Embryonic facial prominence (tissue), 1 donor: ENCODE measurements around the gene CAMSAP2.
"Not testable (repeated sequence)": the region's sequence is repeated elsewhere in the genome, so short reads cannot be mapped to it uniquely, and the experiment has no call there.

Experiments used
- DNase-seq: peaks from one replicate; pipeline ENCODE4 v3.0.0-alpha.2; 2016; ENCODE audit errors: extremely low spot score

The CAMSAP2 gene

DNA sequence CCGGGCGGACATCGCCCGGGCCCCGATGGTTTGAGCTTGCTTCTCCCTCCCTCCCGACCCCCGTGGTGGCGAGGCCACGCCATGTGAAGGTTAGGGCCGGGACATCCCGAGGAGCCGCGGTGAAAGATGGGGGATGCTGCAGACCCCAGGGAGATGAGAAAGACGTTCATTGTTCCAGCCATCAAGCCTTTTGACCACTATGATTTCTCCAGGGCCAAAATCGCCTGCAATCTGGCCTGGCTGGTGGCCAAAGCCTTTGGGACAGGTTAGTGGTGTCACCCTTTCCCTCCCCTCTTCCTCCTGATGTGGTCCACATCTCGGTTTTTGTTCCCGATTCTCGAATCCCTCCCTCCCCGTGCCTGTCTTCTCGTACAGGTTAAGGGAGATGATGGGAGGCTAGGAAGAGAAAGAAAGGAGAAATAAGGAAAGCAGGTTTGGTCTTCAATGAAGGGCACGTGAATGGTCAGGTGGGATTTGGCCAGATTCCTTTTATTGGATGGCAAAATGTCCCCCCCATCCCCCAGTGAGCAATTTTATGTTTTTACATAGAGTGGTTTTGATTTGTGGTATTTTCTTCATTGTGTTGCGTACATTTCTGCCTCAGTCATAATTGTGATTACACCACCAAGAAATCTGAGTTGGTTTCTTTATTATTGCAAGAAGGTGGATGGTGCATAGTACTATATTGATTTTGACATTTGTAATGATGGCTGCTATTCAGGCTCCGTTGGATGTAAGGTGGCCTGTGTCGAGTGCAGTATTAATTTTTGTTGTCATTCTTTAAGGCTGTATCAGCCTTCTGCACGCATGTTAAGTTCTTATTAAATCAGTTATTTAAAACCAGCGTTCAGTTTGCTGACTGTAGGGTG, 1.2 kb downstream of the CAMSAP2 start:
- no peak for DNase-seq

DNA sequence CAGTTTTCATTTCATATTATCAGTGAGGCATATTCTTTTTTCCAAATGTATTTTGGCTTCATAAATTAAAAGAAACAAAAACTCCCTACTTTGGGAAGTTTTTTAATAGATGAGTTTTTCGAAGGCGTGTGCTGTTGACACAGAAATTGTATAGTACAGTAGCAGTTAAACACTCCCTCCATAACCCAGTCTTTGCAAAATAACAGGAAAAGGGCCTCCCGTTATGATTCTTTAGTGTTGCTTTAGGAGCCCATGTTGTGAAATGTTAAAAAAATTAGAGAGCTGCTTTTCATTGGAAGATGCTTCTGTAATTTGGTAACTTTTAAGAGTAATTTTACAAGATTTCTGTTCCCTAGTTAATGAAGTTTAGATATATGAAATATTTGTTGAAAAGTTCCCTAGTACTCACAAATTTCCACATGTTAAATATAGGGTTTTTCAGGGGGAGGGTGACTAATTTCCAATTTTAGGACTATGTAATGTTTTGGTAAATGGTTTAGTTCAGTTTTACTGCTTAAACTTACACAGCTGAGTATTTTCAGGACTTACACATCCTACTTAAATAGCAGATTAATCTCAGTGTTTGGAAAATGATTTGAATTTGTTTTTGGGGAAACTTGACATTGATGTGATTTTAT, 2.0 kb downstream of the CAMSAP2 start:
- no peak for DNase-seq

DNA sequence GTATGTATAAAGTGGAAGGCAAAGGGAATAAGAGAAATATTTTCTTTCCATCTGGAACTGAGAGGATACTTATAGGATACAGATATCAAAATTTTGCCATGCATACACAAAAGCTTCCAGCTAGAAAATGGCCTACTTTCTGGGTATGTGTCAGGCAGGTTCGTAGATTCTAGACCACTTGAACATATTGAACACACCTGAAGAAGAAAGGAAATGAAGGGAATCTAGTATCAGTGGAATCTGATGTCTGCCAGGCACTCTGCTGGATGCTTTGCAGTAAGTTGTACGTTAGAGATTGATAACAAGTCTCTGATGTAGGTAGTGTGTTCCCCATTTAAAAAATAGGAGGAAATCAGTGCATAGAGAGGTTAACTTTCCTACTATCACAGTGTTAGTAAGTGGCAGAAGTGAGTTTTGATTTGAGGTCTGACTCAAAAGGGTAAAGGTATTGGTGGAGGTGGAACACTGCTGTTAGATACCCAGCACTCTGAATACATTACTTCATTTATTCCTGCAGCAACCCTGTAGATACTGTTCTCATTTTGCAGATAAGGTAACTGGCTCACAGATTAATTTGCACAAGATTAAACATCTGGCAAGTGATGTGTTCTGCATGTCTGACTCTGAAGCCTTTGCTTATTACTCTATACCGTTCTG, 3.0 kb downstream of the CAMSAP2 start:
- no peak for DNase-seq

DNA sequence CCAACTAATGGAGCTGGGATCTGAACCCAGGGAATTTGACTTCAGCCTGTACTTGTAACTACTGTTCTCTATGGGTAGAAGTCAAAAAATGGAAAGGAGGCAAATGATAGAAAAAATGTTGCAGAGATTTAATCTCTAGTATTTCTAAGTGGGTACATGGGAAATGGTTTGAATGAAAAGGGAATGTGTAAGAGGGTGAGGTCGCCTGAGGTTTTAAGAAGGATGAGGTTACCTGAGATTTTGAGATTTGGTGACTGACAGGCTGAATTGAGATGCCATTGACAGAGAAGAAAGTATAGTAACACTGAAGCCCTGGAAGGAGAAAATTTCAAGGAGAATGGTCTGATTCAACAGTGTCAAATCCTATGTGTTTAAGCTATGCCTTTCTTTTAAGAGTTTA, 5.5 kb downstream of the CAMSAP2 start:
- no peak for DNase-seq

DNA sequence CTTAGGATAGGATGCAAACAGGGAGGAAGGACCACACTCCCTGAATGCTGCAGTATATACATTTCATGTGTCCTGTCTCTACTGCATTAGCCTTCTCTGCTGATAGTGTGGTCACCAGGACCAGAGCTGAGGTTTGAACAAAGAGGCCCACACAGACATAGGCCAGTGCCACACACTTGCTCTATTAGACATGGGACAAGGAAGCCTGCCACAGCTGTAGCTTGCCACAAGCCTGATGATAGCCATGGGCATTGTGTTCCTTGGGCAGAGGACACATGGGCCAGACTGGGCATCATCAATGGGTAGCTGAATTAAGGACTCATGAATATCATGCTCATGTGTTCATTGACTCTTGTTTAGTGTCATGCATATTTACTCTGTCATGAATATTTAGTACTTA, 10.4 kb downstream of the CAMSAP2 start:
- DNase-seq = no peak

DNA sequence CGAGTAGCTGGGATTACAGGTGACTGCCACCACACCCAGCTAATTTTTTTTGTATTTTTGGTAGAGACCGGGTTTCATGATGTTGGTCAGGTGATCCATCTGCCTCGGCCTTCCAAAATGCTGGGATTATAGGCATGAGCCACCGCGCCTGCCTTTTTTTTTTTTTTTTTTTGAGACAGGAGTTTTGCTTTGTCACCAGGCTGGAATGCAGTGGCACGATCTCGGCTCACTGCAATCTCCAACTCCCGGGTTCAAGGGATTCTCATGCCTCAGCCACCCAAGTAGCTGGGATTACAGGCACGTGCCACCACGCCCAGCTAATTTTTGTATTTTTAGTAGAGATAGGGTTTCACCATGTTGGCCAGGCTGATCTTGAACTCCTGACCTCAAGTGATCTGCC, 12.1 kb downstream of the CAMSAP2 start:
- DNase-seq = not testable (repeated sequence)

DNA sequence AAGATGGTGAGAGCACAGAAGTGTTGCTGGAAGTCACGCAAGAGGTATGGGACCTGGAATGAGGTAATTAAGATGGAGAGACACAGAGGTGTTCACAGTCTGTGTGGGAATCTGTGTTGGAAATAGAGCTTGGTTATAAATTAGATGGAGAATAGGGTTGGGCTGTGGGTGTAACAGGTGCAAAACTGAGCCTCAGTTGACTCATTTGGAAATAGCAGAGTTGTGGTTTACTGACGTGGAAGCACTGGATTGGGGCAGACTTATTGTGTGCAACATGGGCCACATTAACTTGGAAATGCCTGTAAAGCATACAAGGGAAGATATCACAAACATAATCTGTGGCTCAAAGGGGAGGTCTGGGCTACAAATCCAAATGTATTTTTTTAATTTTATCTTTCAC, 13.0 kb downstream of the CAMSAP2 start:
- DNase-seq = no peak

DNA sequence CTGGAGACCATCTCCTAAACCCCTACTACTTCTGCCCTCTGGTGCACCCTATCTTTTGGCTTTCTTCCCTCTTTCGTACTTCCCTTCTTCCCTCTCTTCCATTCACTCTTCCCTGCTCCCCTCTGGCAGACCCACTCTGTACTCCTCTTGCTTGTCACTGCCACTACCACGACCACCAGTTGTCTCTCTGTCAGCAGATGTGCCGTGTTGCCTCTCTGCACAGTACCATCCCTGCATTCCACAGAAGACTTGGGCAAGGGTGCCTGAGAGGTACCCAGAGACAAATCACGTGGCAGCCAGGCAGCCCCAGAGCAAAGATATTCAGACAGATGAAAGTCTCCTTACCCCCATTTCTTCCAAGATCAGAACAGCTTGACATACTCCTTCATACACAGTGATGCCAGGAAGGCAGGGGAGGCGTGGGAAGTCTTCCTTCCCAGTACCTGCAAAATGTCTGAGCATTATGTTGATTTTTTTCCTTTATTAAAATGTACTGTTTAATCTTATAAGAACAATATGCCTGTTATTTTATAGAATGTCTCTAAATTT, 15.0 kb downstream of the CAMSAP2 start:
- DNase-seq = no peak

DNA sequence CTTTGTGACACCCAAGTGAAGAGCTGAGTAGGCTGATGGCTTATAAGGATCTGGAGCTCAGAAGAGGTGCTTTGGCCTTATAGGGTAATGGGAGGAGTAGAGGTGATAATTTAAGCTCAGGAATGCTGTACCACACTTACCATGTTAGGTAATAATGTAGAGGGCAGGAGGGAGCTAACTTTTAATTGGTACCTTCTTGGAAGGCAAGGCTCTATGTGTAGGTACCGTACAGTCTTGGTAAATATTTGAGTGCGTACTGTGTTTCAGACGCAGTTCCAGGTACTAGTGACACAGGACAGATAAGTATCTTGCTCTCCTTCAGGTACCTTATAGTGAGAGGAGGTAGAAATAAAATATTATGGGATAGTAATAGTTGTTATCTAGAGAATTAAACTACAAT, 16.8 kb downstream of the CAMSAP2 start:
- no peak for DNase-seq

DNA sequence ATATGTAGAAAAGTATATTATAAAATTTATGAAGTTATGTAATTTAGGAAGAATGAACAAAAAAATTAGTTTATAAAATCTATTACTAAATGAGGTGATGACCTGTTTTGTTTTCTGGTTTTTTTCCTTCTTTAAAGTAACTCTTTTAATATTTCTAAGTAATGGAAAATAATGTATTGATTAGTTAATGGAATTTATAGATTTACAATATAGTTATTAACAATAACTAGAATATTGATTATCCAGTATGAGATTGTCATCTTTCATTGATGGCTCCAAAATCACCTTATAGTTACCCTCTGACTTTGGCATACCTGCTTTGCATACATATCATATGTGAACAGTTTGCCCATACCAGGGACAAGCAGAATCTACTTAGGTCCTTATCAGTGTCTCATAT, 23.4 kb downstream of the CAMSAP2 start:
- DNase-seq = no peak

DNA sequence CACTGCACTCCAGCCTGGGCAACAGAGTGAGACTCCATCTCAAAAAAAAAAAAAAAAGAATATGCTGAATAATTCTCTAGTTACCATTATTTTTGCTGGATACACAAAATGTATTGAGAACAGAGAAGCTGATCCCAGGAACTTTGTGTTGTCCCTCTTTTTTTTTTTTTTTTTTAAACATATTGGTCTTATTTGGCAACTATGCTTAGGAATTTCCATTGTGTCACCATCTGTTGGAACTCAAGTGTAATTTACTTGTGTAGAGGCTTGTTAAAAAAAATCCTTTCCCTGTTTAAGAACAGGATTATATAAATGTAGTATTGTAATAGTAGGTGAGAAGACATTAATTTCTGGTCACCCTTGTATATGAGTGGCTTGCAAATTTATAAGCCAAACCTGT, 28.6 kb downstream of the CAMSAP2 start:
- no peak for DNase-seq

DNA sequence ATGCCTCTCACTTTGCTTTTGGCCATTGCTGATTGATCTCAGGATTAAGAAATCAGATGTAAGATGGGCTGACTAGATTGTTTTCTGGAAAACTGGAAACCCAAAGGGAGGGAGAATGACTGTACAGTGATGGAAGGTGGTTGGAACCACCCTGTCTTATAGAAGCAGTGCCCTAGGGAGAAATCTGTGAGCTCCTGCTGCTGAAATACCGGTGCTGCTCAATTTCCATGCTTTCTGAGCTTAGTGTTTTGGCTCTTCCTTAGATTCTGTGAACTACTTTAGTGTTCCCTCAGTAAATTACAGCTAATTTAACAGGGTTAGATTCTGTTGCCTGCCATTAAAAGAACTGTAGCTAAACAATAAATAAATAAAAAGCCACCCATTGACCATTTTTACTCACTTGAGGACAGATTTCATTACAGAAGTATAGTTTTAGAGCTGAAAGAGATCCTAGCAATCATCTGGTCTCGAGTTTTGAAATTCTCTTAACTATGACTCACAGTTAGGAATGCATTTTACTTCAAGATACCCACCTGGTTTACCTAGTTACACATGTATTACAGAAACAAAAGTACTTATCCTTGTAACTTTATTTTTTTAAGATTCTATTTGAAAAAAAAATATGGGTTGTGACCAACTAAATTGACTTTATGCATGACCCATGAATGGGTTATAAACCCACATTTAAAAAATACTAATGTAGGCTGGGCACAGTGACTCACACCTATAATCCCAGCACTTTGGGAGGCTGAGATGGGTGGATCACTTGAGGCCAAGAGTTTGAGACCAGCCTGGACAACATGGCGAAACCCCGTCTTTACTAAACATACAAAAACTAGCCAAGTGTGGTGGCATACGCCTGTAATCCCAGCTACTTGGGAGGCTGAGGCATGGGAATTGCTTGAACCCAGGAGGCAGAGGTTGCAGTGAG, 33.2 kb downstream of the CAMSAP2 start:
- DNase-seq = no peak

DNA sequence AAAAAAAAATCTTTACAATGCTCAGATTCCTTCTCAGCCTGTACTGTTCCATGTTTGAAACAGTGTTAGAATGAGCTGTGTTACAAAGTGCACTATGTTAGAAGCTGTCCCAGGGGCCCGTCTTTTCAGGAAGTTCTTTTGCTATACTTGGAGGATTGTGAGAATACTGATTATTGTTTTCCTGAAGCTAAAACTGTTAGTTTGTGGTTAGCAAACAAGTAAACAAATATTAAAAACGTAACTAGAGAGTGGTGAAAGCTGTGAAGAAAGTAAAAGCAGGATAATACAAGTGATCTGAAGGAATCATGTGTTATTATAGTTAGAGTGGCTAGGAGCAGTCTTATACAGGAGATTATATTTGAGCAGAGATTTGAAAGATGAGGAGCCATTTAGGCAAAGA, 35.6 kb downstream of the CAMSAP2 start:
- no peak for DNase-seq

DNA sequence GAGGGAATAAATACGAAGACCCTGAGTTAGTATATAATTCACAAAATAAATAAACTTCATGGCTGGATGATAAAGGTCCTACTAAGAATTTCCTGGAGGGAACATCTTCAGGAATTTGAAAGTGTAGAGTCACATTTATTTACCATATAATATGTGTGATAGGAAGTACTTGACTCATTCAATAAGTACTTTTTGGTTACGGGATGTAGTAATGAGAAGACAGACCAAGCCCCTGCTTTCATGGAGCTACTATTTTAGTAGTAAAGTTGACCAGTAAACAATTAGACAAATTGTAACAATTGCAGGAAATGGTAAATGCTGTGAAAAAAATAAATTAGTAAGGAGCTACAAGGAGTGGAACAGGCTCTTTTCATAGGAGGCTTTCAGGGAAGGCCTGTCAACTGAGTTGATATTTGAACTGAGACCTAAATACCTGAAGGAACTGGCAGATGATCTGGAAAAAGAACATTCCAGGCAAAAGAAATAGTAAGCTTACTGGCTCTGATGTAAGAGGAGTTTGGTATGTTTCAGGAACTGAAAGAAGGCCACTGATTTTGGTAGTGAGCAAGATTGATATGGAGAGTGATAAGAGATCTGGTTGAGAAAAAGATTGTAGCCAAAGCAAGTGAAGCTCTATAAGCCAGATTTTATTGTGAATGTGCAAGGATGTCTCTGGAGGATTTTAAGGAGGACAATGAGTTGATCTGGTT, 36.2 kb downstream of the CAMSAP2 start:
- DNase-seq = no peak

DNA sequence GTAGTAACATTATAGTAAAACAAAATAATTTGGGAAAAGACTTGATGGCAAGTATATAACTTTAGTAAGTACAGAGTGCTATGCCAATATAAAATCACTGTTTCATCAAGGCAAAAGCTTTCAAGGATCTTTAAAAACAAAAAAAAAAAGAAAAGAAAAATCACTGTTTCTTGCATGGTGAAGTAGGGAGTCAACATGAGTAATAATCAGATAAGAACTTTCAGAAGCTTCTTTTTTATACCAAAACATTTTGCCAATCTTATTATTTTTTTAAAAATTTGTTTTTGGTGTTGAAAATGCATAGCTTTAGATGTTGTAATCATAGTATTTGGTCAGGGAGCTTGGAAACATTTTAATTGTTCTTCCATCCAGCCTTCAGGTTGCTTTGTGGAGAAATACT, 37.2 kb downstream of the CAMSAP2 start:
- no peak for DNase-seq

DNA sequence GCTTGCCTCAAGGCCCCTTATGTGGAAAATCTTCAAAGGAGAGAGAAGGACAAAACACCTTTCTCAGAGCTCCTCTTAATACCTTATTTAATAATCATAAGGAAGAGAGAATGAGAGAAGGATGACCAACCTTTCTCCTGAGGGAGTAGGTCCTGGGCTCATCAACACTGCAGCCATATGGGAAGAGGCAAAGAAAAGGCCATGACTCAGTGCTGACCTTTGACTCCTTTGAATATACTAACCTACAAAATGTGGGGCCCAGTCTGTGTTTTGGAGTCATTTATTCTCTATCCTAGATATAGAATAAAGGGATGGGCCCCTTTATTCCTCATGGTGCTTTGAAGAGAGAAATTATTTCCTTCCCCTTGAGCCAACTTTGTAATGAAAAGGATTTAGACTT, 38.3 kb downstream of the CAMSAP2 start:
- DNase-seq = no peak

DNA sequence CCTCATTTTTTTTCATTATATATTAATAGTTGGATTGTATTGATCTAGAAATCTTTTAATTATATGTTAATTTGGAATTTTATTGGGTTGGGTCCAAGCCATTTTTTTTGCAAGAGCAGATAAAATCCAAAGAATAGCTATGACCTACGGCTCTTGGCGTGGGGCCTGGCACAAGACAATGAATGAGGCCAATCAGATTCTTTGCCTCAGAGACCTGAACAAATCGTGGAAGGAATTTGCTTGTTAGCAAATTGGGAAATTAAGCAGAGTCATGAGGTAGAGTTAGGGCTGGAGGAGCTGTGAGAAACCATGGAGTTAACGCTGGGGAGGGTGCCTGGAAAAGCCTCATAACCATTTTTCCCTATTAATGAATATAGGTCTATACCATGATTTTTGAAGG, 40.1 kb downstream of the CAMSAP2 start:
- DNase-seq = no peak

DNA sequence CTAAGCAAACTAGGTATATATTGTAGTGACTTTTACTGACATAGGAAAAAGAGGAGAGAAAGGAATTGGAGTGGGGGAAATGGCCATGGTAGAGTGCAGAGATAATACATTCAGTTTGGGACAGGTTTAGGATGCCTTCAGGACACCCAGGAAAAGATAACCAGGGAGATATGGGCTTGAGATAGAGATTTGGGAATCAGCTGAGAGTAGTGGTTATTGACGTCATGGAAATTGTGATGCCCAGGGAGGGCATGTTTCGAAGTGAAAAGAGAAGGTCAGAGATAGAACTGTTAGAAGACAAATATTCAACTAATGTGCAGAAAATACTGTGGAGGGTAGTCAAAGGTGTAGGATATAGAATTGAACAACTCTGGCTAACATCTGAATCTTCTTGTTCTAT, 40.6 kb downstream of the CAMSAP2 start:
- DNase-seq = no peak

DNA sequence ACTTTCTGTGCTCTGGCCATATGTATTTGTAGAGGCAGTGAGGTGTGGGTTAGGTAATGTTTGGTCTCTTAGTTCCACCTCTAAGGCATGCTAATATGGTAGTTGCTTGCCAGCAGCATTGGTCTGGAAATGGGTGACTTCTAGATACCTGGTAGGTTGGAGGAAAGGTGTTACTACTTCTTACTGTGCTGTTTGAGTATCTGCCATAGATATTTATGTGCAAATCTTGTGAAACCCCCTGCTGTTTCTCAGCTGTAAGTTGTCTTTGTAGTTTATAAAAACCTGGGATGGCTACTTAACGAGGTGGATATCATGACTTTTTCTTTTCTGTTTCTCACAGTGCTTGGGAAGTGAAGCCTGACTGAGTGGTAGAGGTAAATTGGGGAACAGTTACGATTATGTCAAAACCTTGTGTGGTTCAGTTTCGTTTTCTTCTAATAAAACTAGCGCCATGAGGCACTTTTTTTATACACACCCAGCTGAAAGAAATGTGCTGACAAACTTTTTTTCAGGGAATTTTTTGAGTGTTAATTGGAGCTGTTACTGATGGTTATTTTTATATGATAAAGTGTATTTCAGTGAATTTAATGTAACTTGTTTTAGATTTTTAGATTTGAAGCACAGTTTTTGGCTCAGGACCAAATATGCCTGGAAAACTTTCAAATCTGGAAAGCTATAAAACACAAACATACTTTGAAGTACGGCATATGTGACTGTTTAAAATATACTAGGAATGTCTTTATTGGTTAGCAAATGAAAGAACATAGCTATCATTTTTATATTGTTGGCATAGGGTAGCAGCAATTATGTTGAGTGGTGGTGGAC, 42.1 kb downstream of the CAMSAP2 start:
- DNase-seq = peak; percentile 37

DNA sequence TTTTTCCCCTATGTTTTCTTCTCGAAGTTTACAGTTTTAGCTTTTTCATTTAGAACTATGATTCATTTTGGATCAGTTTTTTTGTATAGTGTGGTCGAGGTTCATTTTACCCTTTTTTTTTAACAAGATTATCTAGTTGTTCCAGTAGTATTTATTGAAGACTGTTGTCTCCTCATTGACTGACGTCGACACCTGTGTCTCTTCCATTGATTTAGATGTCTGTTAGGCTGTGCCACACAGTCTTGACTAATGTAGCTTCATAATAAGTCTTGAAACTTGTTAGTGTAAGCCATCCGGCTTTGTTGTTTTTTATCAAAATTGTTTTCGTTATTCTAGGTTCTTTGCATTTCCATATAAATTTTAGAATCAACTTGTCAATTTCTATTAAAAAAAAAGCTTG, 45.2 kb downstream of the CAMSAP2 start:
- no peak for DNase-seq
